Activated naive CD8-positive, alpha-beta T cell treated with anti-CD3 and anti-CD28 coated beads, Interleukin-2, amount 50 U/mL, for 16 hours (primary cell): ENCODE results near the gene MRM2.
"Not testable (repeated sequence)": the region's sequence is repeated elsewhere in the genome, so short reads cannot be mapped to it uniquely, and the experiment has no call there.

Source experiments
- DNase-seq: peaks from one replicate; pipeline ENCODE4 v3.0.0-alpha.2; 2020; ENCODE audit warnings: low read depth, low spot score

Gene MRM2

DNA sequence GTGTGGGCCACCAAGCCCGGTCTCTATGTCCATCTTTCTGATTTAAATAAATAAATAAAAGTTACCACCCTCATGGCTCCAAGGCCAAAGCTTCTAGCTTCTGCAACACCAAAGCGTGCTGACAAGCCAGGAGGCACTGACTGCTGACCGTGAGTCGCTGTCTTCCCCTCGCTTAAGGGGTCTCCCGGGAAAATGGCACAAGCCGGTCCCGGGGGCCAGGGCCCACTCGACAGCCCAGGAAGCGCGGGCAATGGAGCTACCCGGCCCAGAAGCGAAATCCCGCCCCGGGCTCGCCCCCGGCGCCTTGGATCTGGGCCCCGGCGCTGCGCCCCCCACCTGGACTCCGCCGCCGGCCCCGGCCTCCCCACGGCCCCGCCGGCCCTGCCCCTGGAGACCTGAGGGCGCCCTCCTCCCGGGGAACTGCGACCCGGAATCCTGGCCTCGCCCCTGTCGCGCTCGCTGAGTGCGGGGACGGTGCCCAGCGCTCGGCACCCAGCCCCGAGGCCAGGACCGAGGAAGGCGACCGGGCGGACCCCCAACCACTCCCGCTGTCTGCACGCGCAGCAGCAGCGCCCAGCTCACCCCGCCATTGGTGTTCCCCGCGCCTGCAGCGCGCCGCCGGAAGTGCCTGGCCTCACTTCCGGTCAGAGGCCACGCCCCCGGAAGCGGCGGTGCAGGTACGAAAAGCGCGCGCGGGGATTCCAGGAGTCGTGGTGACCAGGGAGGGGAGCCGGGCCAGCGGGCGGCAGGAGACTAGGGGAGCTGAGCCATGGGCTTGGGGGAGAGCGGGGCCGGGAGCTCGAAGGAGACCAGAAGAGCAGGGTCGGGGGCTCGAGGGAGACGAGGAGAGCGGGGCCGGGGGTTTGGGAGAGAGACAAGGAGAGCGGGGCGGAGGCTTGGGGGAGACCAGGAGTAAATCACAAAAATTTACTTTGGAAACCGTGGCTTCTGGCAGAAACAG is at the start of gene MRM2, which contains the start of gene NUDT1:
Gene MRM2 (minus strand): TSS at position 626 of the 961 bp plus-strand sequence. CDS start 36 bp downstream, at position 590.
Gene NUDT1 (plus strand): TSS at position 647 of the 961 bp plus-strand sequence. CDS start 2,349 bp downstream, outside the sequence.
- peak; percentile 35 for DNase-seq

DNA sequence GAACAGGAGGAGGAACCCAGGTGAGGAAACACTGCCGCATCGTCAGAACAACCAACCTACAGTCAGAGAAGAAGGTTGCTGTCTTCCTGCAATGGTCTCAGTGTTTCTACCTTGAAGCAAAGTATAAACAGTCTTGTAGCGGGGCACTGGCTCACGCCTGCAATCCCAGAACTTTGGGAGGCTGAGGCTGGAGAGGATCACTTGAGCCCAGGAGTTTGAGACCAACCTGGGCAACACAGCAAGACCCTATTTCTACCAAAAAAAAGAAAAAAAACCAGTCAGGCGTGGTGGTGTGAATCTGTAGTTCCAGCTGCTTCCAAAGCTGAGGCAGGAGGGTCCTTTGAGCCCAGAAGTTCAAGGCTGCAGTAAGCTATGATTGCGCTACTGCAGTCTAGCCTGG is 48.9 kb upstream of the MRM2 start:
- DNase-seq = no peak

DNA sequence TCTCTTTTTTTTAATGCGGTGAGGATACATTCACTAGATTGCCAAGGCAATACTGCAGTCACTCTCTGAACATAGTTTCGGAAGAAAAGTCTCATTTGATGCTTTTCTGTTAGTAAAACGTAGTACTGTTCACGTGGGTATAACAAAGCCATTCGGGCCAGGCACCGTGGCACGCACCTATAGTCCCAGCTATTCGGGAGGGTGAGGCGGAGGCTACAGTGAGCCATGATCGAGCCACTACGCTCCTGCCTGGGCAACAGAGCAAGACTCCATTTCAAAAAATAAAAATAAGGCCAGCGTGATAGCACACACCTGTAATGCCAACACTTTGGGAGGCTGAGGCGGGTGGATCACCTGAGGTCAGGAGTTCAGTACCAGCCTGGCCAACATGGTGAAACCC is 47.6 kb upstream of the MRM2 start:
- no peak for DNase-seq

DNA sequence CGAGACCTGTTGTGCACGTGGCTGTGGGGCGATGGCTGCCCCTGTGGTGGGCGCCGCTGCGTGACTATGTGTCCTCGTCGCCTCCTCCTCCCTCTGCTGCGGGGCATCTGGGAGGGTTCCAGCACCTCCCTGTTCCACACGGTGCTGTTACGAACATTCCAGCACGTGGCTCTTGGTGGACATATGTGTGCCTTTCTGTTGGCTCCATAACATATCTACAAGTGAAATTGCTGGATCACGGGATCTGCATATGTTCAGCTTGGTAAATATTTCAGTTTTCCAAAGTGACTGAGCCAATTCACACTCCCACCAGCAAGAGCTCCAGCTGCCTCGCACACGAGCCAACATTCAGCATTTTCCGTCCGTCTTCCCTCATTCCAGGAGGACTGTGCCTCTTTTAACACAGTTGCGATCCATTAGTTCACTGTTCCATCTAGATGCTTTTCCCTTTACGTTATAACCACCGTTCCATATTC is 47.1 kb upstream of the MRM2 start:
- DNase-seq = no peak

DNA sequence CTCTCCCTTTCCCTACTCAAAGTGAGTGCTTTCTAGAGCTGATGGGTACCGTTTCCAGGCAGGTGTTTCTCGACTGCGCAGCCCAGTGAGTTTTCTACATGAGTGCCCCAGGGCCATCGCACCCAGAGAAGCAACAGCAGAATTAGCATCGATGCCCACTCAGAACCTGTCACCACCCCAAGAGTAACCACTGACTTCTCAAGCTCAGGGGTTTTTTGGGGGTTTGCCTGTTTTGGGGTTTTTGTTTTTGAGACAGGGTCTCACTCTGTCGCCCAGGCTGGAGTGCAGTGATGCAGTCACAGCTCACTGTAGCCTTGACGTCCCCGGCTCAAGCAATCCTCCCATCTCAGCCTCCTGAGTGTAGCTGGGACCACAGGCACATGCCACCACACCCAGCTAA is 46.5 kb upstream of the MRM2 start:
- DNase-seq = no peak

DNA sequence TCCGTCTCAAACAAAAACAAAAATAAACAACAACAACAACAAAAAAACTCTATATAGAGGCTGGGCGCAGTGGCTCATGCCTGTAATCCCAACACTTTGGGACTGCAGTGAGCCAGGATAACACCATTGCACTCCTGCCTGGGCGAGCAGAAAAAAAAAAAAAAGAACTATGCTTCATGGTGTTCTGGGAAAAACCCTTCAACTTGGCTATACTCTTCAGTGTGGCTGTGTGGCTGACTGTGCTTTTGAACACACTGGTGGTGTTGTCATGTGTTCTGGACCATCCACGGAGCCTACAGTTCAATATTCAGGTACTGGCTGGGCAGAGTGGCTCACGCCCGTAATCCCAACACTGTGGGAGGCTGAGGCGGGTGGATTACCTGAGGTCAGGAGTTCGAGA is 45.7 kb upstream of the MRM2 start:
- DNase-seq = no peak

DNA sequence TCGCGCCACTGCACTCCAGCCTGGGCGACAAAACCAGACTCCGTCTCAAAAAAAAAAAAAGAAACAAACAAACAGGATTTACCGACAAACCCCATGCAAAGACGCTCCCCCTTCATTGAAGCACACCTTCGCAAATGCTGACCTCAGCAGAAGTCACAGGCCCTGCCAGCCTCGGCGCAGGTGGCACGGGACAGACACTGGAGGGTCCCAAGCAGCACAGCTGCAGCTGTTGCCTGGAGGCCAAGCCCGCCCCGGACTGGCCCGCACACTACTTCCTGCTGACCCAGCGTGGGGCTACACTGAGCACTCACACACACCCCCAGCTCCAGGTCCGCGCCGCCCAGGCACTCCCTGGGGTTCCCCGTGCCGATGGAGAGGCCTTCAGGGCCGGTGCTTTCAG is 41.1 kb upstream of the MRM2 start:
- DNase-seq = no peak

- DNase-seq = no peak
These were observed 40.3 kb upstream of the MRM2 start for GRCh38 chr7:2282185-2282751.

GRCh38 chr7:2281541-2281940 is 39.5 kb upstream of the MRM2 start:
- DNase-seq = no peak

- DNase-seq = no peak
These were observed 38.4 kb upstream of the MRM2 start for GRCh38 chr7:2280424-2280823.

GRCh38 chr7:2279896-2280295 is 37.9 kb upstream of the MRM2 start:
- no peak for DNase-seq

DNA sequence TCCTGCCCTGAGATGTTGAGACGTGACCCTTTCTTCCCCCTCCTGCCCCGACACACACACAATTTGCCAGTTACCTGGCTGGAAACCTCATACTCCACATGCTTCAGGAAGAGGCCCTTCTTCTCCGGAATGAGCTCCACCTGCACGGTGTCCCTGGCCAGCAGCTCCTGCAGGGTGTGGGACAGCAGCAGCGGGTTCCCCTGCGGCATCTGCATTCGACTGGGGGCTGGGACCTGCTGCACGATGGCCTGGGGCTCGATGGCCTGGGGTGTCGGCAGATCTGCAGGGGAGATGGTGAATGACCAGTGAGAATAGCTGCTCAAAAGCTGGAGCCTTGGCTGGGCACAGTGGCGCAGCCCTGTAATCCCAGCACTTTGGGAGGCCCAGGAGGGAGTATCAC is 36.0 kb upstream of the MRM2 start:
- DNase-seq = no peak

DNA sequence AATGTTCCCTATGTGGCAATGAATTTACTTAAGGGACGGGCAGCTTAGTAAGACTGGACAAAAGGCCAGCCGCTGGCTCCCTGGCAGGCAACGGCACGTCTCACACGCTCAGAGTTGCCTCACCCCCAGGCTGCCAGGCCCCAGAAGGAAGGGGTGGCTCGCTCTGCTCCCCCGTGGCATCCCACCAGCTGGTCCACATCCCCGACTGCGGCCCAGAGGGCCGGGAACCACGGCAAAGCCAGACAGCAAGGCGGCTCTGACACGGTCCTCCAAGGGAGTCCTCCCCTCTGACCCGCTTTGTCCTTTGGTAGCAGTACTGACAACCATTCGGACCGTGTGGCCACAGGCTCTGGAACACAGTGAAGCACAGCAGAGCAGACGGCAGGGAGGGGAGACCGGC is 34.1 kb upstream of the MRM2 start:
- DNase-seq = no peak

DNA sequence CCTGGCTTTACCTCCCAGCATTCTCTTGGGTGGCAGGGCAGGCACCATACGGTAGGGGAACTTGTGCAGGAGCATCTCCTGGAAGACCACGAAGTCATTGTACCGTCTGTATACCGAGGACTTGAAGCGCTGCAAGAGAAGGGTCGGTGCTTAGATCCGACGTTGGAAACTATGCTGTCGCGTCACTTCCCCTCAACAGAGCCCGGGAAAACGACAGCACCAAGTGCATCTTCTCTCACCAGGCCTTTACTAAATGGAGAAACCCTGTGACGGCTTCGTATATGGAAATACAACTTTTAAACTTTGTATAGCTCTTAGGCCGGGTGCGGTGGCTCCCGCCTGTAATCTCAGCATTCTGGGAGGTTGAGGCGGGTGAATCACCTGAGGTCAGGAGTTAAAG is 33.1 kb upstream of the MRM2 start:
- no peak for DNase-seq

- DNase-seq = no peak
These were observed 32.7 kb upstream of the MRM2 start for GRCh38 chr7:2274666-2275065.

DNA sequence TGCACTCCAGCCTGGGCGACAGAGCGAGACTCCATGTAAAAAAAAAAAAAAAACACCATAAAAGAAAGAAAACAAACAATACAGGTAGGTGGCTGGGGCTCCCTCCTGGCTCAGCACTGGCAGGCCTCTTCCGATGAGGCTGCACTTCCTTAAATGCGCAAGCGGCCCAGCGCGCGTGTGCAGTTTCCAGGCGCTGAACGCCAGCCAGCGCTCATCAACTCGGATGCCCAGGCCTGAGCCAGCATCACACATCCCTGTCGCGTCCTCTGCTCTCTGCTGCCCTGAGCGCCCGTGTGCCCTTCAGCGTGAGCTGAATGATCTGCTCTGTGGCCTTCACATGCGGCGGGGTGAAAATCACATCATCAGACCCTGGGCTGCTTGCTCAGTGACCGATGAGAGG is 31.9 kb upstream of the MRM2 start:
- no peak for DNase-seq

GRCh38 chr7:2272031-2272430 is 30.0 kb upstream of the MRM2 start:
- DNase-seq = no peak

GRCh38 chr7:2271273-2272026 is 29.4 kb upstream of the MRM2 start:
- no peak for DNase-seq

GRCh38 chr7:2270495-2270894 is 28.5 kb upstream of the MRM2 start:
- no peak for DNase-seq

DNA sequence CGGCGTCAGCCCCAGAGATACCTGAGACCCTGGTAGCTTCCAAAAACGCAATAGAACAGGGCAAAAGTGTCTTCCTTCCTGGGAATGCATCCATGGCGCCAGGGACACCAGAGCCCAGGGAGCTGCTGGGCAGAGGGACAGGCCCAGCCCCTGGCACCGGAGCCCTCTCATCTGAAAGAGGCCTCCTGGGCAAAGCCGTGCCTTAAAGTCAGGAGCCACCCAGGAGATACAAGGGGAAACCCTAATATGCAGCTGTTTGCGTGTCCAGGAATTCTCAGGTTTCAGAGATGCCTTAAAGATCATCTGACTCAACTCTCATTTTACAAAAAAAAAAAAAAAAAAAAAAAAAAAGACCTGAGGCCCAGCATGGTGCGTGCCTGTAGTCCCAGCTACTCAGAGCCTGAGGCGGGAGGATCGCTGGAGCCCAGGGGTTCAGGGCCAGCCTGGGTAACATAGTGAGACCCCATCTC is 28.0 kb upstream of the MRM2 start:
- DNase-seq = no peak

DNA sequence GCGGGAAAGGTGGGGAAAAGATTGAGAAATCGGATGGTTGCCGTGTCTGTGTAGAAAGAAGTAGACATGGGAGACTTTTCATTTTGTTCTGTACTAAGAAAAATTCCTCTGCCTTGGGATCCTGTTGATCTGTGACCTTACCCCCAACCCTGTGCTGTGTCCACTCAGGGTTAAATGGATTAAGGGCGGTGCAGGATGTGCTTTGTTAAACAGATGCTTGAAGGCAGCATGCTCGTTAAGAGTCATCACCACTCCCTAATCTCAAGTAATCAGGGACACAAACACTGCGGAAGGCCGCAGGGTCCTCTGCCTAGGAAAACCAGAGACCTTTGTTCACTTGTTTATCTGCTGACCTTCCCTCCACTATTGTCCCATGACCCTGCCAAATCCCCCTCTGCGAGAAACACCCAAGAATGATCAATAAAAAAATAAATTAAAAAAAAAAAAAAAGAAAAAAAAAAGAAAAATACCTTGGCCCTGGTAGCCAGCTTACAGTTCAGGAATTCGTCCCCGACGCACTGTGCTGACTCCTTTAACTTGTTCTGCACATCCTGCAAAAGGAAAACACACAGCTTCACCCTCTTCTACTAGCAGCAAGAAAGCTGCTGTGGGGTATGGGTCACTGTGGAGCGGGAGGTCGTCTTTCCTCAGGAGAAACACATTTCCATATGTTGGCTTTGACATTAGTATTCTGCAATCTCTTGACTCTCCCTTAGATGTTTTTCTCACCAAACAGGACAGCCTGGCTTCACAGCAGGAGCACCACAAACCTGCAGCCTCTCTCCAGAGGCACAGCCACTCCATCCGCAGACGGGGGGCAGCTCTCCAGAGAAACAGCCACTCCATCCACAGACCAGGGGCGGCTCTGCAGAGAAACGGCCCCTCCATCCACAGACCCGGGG is 27.3 kb upstream of the MRM2 start:
- DNase-seq = not testable (repeated sequence)
